Activated T-cell treated with anti-CD3 and anti-CD28 coated beads for 24 hours (primary cell): Measurements from ENCODE around the gene FOXG1.

ENCODE experiments used
- DNase-seq: peaks from one replicate; pipeline ENCODE4 v3.0.0-alpha.2; 2020; ENCODE audit warnings: low read depth

FOXG1 gene

GRCh38 chr14:28762303-28762954, 4.2 kb upstream of the FOXG1 start:
- DNase-seq = no peak

GRCh38 chr14:28762955-28763326, 3.6 kb upstream of the FOXG1 start:
- DNase-seq = no peak

GRCh38 chr14:28763751-28764256, 2.8 kb upstream of the FOXG1 start:
- DNase-seq = no peak

GRCh38 chr14:28764257-28765160, 2.1 kb upstream of the FOXG1 start:
- no peak for DNase-seq

- no peak for DNase-seq
Observed at GRCh38 chr14:28765169-28765830, 1.3 kb upstream of the FOXG1 start.

GRCh38 chr14:28765831-28766468, 637 bp upstream of the FOXG1 start:
- no peak for DNase-seq

GRCh38 chr14:28767030-28767852, 654 bp downstream of the FOXG1 start:
- no peak for DNase-seq

GRCh38 chr14:28767853-28768741, 1.5 kb downstream of the FOXG1 start:
- DNase-seq = no peak

GRCh38 chr14:28769276-28769880, 2.8 kb downstream of the FOXG1 start:
- DNase-seq = no peak

- DNase-seq = no peak
Observed at GRCh38 chr14:28770061-28770460, 3.5 kb downstream of the FOXG1 start.

GRCh38 chr14:28770630-28771029, 4.0 kb downstream of the FOXG1 start:
- no peak for DNase-seq

- no peak for DNase-seq
Observed at GRCh38 chr14:28771168-28771567, 4.6 kb downstream of the FOXG1 start.

GRCh38 chr14:28772613-28773012, 6.0 kb downstream of the FOXG1 start:
- no peak for DNase-seq

GRCh38 chr14:28773176-28773575, 6.6 kb downstream of the FOXG1 start:
- no peak for DNase-seq

GRCh38 chr14:28773861-28774691, 7.5 kb downstream of the FOXG1 start:
- DNase-seq = no peak

GRCh38 chr14:28774764-28775735, 8.5 kb downstream of the FOXG1 start:
- no peak for DNase-seq

GRCh38 chr14:28776482-28777266, 10.1 kb downstream of the FOXG1 start:
- no peak for DNase-seq
